Neural cell (in vitro differentiated cells): ENCODE data around the gene ARHGEF12. TPM values are rescaled to one million over a fixed set of nuclear protein-coding genes. Genes with fewer than 3 reads are reported as not detected.

Experiments
- H2AFZ ChIP-seq: fragments of 200-600, 300-800 bp; sonication (generic), shearing (Covaris generic); 2 replicates; pipeline ENCODE4 v1.6.0; 2014; ENCODE audit warnings: low read depth, mild to moderate bottlenecking, antibody characterized with exemption, low read length, moderate library complexity
- H3F3A ChIP-seq: fragments of 200-600 bp; shearing (Covaris generic); 2 replicates; pipeline ENCODE4 v1.6.1; 2016; ENCODE audit warnings: mild to moderate bottlenecking, moderate library complexity, mixed read lengths, antibody characterized with exemption, low read length; ENCODE audit not compliant: insufficient read depth, poor library complexity, severe bottlenecking
- H3K27ac ChIP-seq: fragments of 200-600, 300-800 bp; sonication (generic), shearing (Covaris generic); 2 replicates; pipeline ENCODE4 v1.5.1; 2014; ENCODE audit warnings: mild to moderate bottlenecking, low read length, moderate library complexity
- H3K27me3 ChIP-seq: fragments of 300-800, 200-600 bp; sonication (generic), shearing (Covaris generic); 2 replicates; pipeline ENCODE4 v1.6.0; 2014; ENCODE audit warnings: mild to moderate bottlenecking, low read depth, low read length, moderate library complexity; ENCODE audit not compliant: insufficient read depth
- H3K36me3 ChIP-seq: fragments of 300-800, 200-600 bp; sonication (generic), shearing (Covaris generic); 2 replicates; pipeline ENCODE4 v1.5.1; 2014; ENCODE audit warnings: mild to moderate bottlenecking, antibody characterized with exemption, low read length, moderate library complexity; ENCODE audit not compliant: insufficient read depth
- H3K4me2 ChIP-seq: fragments of 300-800, 200-600 bp; sonication (generic), shearing (Covaris generic); 2 replicates; pipeline ENCODE4 v1.6.0; 2014; ENCODE audit warnings: mild to moderate bottlenecking, low read length
- H3K4me3 ChIP-seq: fragments of 300-800, 200-600 bp; sonication (generic), shearing (Covaris generic); 2 replicates; pipeline ENCODE4 v1.5.1; 2014; ENCODE audit warnings: mild to moderate bottlenecking, low read length, moderate library complexity
- H3K79me2 ChIP-seq: fragments of 200-600 bp; shearing (Covaris generic); replicated peaks from 2 replicates; pipeline ENCODE4 v1.6.0; 2014; ENCODE audit warnings: mild to moderate bottlenecking, low read length, moderate library complexity; ENCODE audit not compliant: insufficient read depth
- H3K9ac ChIP-seq: fragments of 300-800, 200-600 bp; sonication (generic), shearing (Covaris generic); 2 replicates; pipeline ENCODE4 v1.6.1; 2016; ENCODE audit warnings: mild to moderate bottlenecking, low read length, mixed read lengths
- H3K9me2 ChIP-seq: fragments of 200-600 bp; shearing (Covaris generic); 2 replicates; pipeline ENCODE4 v1.6.1; 2016; ENCODE audit warnings: mild to moderate bottlenecking, low read length, mixed read lengths; ENCODE audit not compliant: insufficient read depth
- H3K9me3 ChIP-seq: fragments of 200-600, 300-800 bp; sonication (generic), shearing (Covaris generic); 2 replicates; pipeline ENCODE4 v1.6.1; 2016; ENCODE audit warnings: mild to moderate bottlenecking, mixed run types, low read length, moderate library complexity, mixed read lengths
- H4K20me1 ChIP-seq: fragments of 200-600 bp; shearing (Covaris generic); 2 replicates; pipeline ENCODE4 v1.6.1; 2016; ENCODE audit warnings: mild to moderate bottlenecking, mixed run types; ENCODE audit not compliant: insufficient read depth
- CTCF ChIP-seq: fragments of 450-650 bp; IDR thresholded peaks from 2 replicates; pipeline ENCODE4 v1.5.1; 2014; ENCODE audit warnings: antibody characterized with exemption, mild to moderate bottlenecking, moderate library complexity; ENCODE audit not compliant: poor library complexity, severe bottlenecking
- EP300 ChIP-seq: fragments of 450-650 bp; conservative IDR thresholded peaks from 2 replicates; pipeline ENCODE4 v1.6.1; 2014; ENCODE audit warnings: antibody characterized with exemption, mild to moderate bottlenecking, moderate library complexity; ENCODE audit not compliant: poor library complexity, severe bottlenecking
- EZH2 ChIP-seq: fragments of 200-600, 300-800 bp; shearing (Covaris generic), sonication (generic); IDR thresholded peaks from 2 replicates; pipeline ENCODE4 v1.6.1; 2014; ENCODE audit warnings: antibody characterized with exemption, low read length, borderline replicate concordance, mild to moderate bottlenecking; ENCODE audit not compliant: insufficient read depth, poor library complexity, severe bottlenecking
- MXI1 ChIP-seq: fragments of 450-650 bp; conservative IDR thresholded peaks from 2 replicates; pipeline ENCODE4 v1.6.1; 2014; ENCODE audit warnings: antibody characterized with exemption, mild to moderate bottlenecking; ENCODE audit not compliant: poor library complexity, severe bottlenecking
- POLR2AphosphoS5 ChIP-seq: IDR thresholded peaks from 2 replicates; pipeline ENCODE4 v1.6.1; 2012
- RAD21 ChIP-seq: fragments of 450-650 bp; conservative IDR thresholded peaks from 2 replicates; pipeline ENCODE4 v1.6.1; 2014; ENCODE audit warnings: antibody characterized with exemption, mild to moderate bottlenecking, moderate library complexity
- REST ChIP-seq: IDR thresholded peaks from 2 replicates; pipeline ENCODE4 v1.6.1; 2012; ENCODE audit warnings: borderline replicate concordance
- SMC3 ChIP-seq: fragments of 450-650 bp; conservative IDR thresholded peaks from 2 replicates; pipeline ENCODE4 v1.6.1; 2014; ENCODE audit warnings: antibody characterized with exemption, mild to moderate bottlenecking, moderate library complexity; ENCODE audit not compliant: poor library complexity
- TAF1 ChIP-seq: IDR thresholded peaks from 2 replicates; pipeline ENCODE4 v1.6.1; 2012; ENCODE audit warnings: low read depth
- polyA plus RNA-seq: library from polyadenylated mRNA; depleted of rRNA; stranded (reverse); fragments of >200 nt; gene quantifications from 2 replicates; pipeline ENCODE4 v1.2.3, GENCODE V29; 2014

ARHGEF12 gene
- polyA plus RNA-seq, 1 donor from 2014 or later, result 93.4 TPM

GRCh38 chr11:120528749-120529148, 192.5 kb downstream of the ARHGEF12 start:
- H3K4me2 ChIP-seq, result no peak overlapping the region
- H3K79me2 ChIP-seq, result no peaks in the 10 kb centered on the region
- H4K20me1 ChIP-seq, result no peaks in the 10 kb centered on the region
- no peaks in the 10 kb centered on the region for H3K9me3 ChIP-seq
- H3K9me2 ChIP-seq, result no peaks in the 10 kb centered on the region
- H3F3A ChIP-seq, result no peaks in the 10 kb centered on the region
- H3K36me3 ChIP-seq, result no peaks in the 10 kb centered on the region
- H2AFZ ChIP-seq, result no peak overlapping the region
- H3K27me3 ChIP-seq, result no peaks in the 10 kb centered on the region
- no peak overlapping the region for H3K9ac ChIP-seq
- TF ChIP-seq TAF1, result no peak
- no peak for TF ChIP-seq CTCF
- no peak for TF ChIP-seq EP300
- TF ChIP-seq POLR2AphosphoS5, result no peak
- TF ChIP-seq MXI1, result no peak
- no peak for TF ChIP-seq REST
- no peak for TF ChIP-seq RAD21
- H3K27ac ChIP-seq, result no peak overlapping the region
- no peak overlapping the region for H3K4me3 ChIP-seq

- no peaks in the 10 kb centered on the region for H3K9me3 ChIP-seq
- H3K4me3 ChIP-seq, result no peak overlapping the region
- H3F3A ChIP-seq, result no peaks in the 10 kb centered on the region
- no peak overlapping the region for H3K4me2 ChIP-seq
- no peaks in the 10 kb centered on the region for H3K36me3 ChIP-seq
- H3K27me3 ChIP-seq, result no peaks in the 10 kb centered on the region
- H2AFZ ChIP-seq, result no peak overlapping the region
- no peak overlapping the region for H3K9ac ChIP-seq
- H3K79me2 ChIP-seq, result no peaks in the 10 kb centered on the region
- no peaks in the 10 kb centered on the region for H4K20me1 ChIP-seq
- H3K27ac ChIP-seq, result no peak overlapping the region
- TF ChIP-seq SMC3 (no peak), EP300 (no peak), MXI1 (no peak), RAD21 (no peak)
- H3K9me2 ChIP-seq, result no peaks in the 10 kb centered on the region
Observed at GRCh38 chr11:120529214-120529613, 193.0 kb downstream of the ARHGEF12 start.

- H3K79me2 ChIP-seq, result no peaks in the 10 kb centered on the region
- no peaks in the 10 kb centered on the region for H4K20me1 ChIP-seq
- H2AFZ ChIP-seq, result no peak overlapping the region
- no peaks in the 10 kb centered on the region for H3K9me3 ChIP-seq
- TF ChIP-seq REST (no peak), EZH2 (no peak), MXI1 (no peak), TAF1 (no peak), POLR2AphosphoS5 (no peak), EP300 (no peak), SMC3 (no peak), CTCF (no peak), RAD21 (no peak)
- H3K9me2 ChIP-seq, result no peaks in the 10 kb centered on the region
- no peak overlapping the region for H3K9ac ChIP-seq
- H3K27me3 ChIP-seq, result no peaks in the 10 kb centered on the region
- H3K27ac ChIP-seq, result no peak overlapping the region
- H3K36me3 ChIP-seq, result no peaks in the 10 kb centered on the region
- H3K4me2 ChIP-seq, result no peak overlapping the region
- no peaks in the 10 kb centered on the region for H3F3A ChIP-seq
- H3K4me3 ChIP-seq, result no peak overlapping the region
Observed at GRCh38 chr11:120529911-120530310, 193.7 kb downstream of the ARHGEF12 start.
